GM12892 (cell line): ENCODE data around the gene CA14.

ENCODE experiments used
- POLR2A ChIP-seq: IDR thresholded peaks from 2 replicates; pipeline ENCODE4 v1.6.1; 2011; ENCODE audit warnings: low read depth, low read length, control low read depth
- POLR2AphosphoS5 ChIP-seq: IDR thresholded peaks from 2 replicates; pipeline ENCODE4 v1.6.1; 2011; ENCODE audit warnings: low read depth, low read length, control low read depth
- TAF1 ChIP-seq: IDR thresholded peaks from 2 replicates; pipeline ENCODE4 v1.6.1; 2011; ENCODE audit warnings: low read depth, mild to moderate bottlenecking, control low read depth, low read length, borderline replicate concordance

DNA sequence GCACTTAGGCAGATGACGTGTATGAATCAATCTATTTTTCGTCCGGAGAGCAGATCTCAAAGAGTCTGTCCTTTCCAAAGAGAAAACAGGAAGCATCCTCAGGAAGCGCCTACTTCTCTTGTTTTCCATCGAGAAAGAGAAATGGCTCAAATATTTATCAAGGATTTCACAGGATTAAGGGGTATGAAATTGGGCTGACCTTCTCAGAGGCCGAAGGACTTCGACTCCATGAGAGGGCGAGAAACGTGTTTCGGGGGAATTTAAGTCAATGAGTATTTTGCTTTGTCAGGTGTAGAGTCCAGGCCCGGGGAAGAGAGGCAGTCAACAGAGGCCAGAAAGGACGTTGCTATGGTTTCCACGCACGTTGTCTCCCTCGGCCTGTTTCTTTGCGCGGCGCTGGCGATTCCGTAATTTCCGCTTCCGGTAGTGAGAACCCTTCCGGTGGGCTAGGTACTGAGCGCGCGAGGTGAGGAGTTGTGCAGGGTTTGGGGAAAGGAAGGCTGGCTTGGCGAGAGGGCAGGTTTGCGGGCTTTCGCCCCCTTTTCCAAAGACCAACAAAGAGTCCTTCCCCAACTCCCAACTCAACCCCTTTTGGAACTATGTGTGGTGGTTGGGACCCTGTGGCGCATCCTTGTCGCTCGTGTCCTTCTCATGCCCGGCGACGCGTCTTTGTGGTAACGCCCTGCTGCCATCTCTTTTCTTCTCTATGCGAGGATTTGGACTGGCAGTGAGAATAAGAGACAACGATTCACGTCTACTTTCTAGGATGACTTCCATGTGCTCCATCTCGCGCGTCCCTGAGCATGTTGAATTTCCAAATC, 36.1 kb downstream of the CA14 start, which contains the start of gene MRPS21:
- TF ChIP-seq POLR2A (peak; percentile 98), POLR2AphosphoS5 (peak; percentile 96), TAF1 (peak; percentile 84)
